ENCODE data around the gene RNF114. TPM values are rescaled to one million over a fixed set of nuclear protein-coding genes. Genes with fewer than 3 reads are reported as not detected.

The RNF114 gene
- polyA plus RNA-seq, 1 donor (not counting 4 experiments of a cell fraction or from before 2014, with no cell fraction given): 58.4 TPM

DNA sequence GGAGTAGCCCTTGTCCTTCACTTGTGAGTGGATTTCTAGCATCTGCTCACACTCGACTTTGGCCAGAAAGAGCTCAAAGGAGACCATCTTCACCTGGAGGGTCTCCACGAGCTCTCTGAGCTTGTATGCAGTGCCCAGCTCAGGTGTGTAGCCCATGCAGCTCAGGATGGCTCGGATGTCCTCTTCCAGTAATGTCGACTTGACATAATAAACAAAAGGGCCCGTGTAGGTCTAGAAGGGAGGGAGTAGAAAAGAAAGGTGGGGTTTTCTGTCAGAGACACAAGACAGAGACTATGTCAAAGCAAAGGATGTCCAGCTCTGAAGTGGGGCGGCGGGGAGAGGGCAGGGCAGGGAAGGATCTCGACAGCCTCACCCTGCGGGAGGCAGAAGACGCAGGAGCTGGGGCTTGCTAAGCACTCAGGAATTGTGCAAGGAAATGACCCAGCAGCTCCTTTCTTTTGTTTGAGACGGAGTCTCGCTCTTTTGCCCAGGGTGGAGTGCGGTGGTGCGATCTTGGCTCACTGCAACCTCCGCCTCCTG is 29.5 kb upstream of the RNF114 start:
- Histone ChIP-seq H3K9me3 (ENCODE audit: control insufficient read depth, low read depth, low read length) (no peaks in the 10 kb centered on the region), H3K27ac (ENCODE audit: control insufficient read depth, insufficient read depth, low read length) (no peak overlapping the region), H3K4me3 (ENCODE audit: control insufficient read depth in 2 of 3, extremely low read depth in 1 of 3, insufficient read depth in 2 of 3, low read depth in 1 of 3, low read length in 3 of 3) (no peak overlapping the region), H3K4me2 (ENCODE audit: control insufficient read depth, extremely low read depth, insufficient read depth, low read depth, low read length) (no peak overlapping the region), H3K9me1 (ENCODE audit: control insufficient read depth, extremely low read depth, insufficient read depth, low read length) (no peaks in the 10 kb centered on the region), H3K79me2 (ENCODE audit: control insufficient read depth, insufficient read depth, low read length) (peaks cover 29% of the 10 kb centered on the region), H3K27me3 (ENCODE audit: control insufficient read depth, extremely low read depth, insufficient read depth, low read length) (no peaks in the 10 kb centered on the region), H4K20me1 (ENCODE audit: control insufficient read depth, extremely low read depth, insufficient read depth, low read length) (peaks cover 6% of the 10 kb centered on the region), H2AFZ (ENCODE audit: control insufficient read depth, low read length) (no peak overlapping the region), H3K9ac (ENCODE audit: control insufficient read depth, extremely low read depth, insufficient read depth, low read length) (no peak overlapping the region), H3K4me1 (ENCODE audit: control insufficient read depth, extremely low read depth, insufficient read depth, low read length) (no peaks in the 10 kb centered on the region), H3K36me3 (ENCODE audit: control insufficient read depth in 2 of 2, extremely low read depth in 1 of 2, insufficient read depth in 2 of 2, low read length in 2 of 2) (peaks cover 20 to 33% of the 10 kb centered on the region in 2 experiments)
- FAIRE-seq (no peak), DNase-seq (ENCODE audit: low read depth, low spot score) (no peak)
- dilution Hi-C loops (cut with MboI; ENCODE audit: extremely low pct_ligation_motif_present, low sequenced_read_pairs): no loop called here
- TF ChIP-seq EZH2 (IDR thresholded peaks at IDR 0.05; ENCODE audit: low read length): no peak
- TF ChIP-seq, protein P1, sequence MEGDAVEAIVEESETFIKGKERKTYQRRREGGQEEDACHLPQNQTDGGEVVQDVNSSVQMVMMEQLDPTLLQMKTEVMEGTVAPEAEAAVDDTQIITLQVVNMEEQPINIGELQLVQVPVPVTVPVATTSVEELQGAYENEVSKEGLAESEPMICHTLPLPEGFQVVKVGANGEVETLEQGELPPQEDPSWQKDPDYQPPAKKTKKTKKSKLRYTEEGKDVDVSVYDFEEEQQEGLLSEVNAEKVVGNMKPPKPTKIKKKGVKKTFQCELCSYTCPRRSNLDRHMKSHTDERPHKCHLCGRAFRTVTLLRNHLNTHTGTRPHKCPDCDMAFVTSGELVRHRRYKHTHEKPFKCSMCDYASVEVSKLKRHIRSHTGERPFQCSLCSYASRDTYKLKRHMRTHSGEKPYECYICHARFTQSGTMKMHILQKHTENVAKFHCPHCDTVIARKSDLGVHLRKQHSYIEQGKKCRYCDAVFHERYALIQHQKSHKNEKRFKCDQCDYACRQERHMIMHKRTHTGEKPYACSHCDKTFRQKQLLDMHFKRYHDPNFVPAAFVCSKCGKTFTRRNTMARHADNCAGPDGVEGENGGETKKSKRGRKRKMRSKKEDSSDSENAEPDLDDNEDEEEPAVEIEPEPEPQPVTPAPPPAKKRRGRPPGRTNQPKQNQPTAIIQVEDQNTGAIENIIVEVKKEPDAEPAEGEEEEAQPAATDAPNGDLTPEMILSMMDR (optimal IDR thresholded peaks at IDR 0.05 in 1 of 3, IDR thresholded peaks at IDR 0.05 in 1 of 3, conservative IDR thresholded peaks at IDR 0.05 in 1 of 3; ENCODE audit: extremely low read depth in 1 of 3, insufficient read depth in 2 of 3, low read length in 3 of 3): no peak

GRCh38 chr20:49907405-49908257 is 28.6 kb upstream of the RNF114 start:
- Histone ChIP-seq H3K36me3 (ENCODE audit: control insufficient read depth in 2 of 2, extremely low read depth in 1 of 2, insufficient read depth in 2 of 2, low read length in 2 of 2) (peaks cover 23 to 33% of the 10 kb centered on the region in 2 experiments), H3K27ac (ENCODE audit: control insufficient read depth, insufficient read depth, low read length) (no peak overlapping the region), H3K4me1 (ENCODE audit: control insufficient read depth, extremely low read depth, insufficient read depth, low read length) (no peaks in the 10 kb centered on the region), H2AFZ (ENCODE audit: control insufficient read depth, low read length) (no peak overlapping the region), H4K20me1 (ENCODE audit: control insufficient read depth, extremely low read depth, insufficient read depth, low read length) (peaks cover 6% of the 10 kb centered on the region), H3K4me3 (ENCODE audit: control insufficient read depth in 2 of 3, extremely low read depth in 1 of 3, insufficient read depth in 2 of 3, low read depth in 1 of 3, low read length in 3 of 3) (no peak overlapping the region), H3K9me3 (ENCODE audit: control insufficient read depth, low read depth, low read length) (no peaks in the 10 kb centered on the region), H3K9ac (ENCODE audit: control insufficient read depth, extremely low read depth, insufficient read depth, low read length) (no peak overlapping the region), H3K79me2 (ENCODE audit: control insufficient read depth, insufficient read depth, low read length) (peaks cover 39% of the 10 kb centered on the region), H3K27me3 (ENCODE audit: control insufficient read depth, extremely low read depth, insufficient read depth, low read length) (no peaks in the 10 kb centered on the region), H3K4me2 (ENCODE audit: control insufficient read depth, extremely low read depth, insufficient read depth, low read depth, low read length) (no peak overlapping the region), H3K9me1 (ENCODE audit: control insufficient read depth, extremely low read depth, insufficient read depth, low read length) (no peaks in the 10 kb centered on the region)
- no peak for DNase-seq (ENCODE audit: low read depth, low spot score)
- no peak for FAIRE-seq
- dilution Hi-C loops (cut with MboI; ENCODE audit: extremely low pct_ligation_motif_present, low sequenced_read_pairs): no loop called here
- TF ChIP-seq, protein P1 (optimal IDR thresholded peaks at IDR 0.05 in 1 of 3, IDR thresholded peaks at IDR 0.05 in 1 of 3, conservative IDR thresholded peaks at IDR 0.05 in 1 of 3; ENCODE audit: extremely low read depth in 1 of 3, insufficient read depth in 2 of 3, low read length in 3 of 3): no peak
